HG03060 (cell line): Measurements from ENCODE around the gene NUDT19.
"Not testable (repeated sequence)": the region's sequence is repeated elsewhere in the genome, so short reads cannot be mapped to it uniquely, and the experiment has no call there.

ENCODE experiments used
- ATAC-seq: cut with Tn5 transposase; IDR thresholded peaks from one replicate; pipeline ENCODE4 v1.9.1; 2021; ENCODE audit warnings: low read depth, moderate number of reproducible peaks; ENCODE audit not compliant: unreplicated experiment

Gene NUDT19

GRCh38 chr19:32704006-32704405, 12.4 kb downstream of the NUDT19 start:
- not testable (repeated sequence) for ATAC-seq

DNA sequence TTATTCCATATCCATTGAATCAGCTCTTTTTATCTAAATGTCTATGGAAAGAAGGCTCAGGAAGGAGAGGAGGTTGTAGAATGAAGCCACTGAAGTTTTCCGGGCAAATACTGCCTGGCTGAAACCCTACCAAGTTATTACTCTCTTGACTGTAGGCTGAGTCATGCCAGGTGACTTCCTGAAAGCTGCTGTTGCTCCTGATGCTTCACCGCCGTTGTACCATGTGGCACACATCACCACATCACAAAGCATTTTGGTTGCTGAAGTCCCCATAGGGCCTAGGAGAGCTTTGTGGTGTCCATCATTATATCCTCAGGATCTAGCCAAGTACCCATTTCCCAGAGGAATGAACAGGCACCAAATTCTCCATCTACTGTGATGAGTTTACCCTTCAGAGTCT, 16.8 kb downstream of the NUDT19 start:
- ATAC-seq = no peak

DNA sequence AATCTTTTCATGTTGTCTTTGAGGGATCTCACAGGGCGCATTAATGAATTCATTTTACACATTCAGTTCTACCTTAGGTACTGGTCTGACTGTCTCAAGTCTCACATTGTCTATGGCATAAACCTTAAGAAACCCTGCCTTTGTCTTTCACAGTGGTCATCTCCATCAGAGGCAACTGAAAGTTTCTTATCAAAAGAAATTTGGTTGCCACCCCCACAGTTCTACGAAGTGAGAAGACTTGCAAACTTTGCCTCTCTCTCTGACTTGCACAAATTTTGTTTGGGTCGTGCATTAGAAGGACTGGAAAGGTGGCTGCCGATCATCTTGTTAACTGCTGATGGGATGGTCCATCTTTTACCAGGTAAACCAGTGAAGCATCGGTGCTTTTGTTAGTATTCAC, 17.4 kb downstream of the NUDT19 start:
- ATAC-seq = no peak

GRCh38 chr19:32711747-32712146, 20.1 kb downstream of the NUDT19 start:
- ATAC-seq = no peak

- ATAC-seq = not testable (repeated sequence)
Observed at GRCh38 chr19:32716203-32716602, 24.6 kb downstream of the NUDT19 start.

GRCh38 chr19:32717496-32717895, 25.9 kb downstream of the NUDT19 start:
- no peak for ATAC-seq

DNA sequence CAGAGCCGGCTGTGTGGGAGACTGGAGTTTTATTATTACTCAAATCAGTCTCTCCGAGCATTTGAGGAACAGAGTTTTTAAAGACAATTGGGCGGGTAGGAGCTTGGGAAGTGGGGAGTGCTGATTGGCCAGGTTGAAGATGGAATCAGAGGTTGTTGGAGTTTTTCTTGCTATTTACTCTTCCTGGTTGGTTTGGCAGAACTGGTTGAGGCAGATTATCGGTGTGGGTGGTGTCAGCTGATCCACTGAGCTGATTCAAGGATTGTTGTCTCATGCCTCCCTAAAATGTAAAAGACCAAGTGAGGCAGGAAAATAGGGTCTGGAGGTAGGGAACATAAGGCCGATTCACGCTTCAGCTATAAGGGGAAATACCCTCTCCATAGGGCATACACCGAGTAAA, 26.7 kb downstream of the NUDT19 start:
- ATAC-seq = no peak

DNA sequence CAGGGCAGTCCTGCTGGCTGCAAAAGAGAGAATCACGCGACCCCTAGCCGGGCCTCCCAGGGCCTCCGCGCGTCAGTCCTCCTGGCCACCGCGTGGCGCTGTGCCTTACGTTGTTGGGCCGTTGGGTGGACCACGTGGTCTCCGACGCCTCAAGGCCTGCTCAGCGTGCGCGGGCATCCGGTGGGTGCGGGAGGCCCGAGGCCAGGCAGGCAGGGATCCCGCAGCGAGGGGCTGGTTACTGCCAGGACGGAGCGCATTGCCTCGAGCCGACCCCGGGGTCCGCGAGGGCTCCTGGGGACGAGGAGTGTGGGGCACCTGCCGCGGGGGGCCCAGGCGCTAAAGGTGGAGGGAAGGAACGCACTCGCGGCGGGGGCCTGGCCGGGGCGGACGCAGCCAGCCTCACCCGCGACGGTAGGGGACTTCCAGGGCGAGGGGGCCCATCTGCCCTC, 28.0 kb downstream of the NUDT19 start, which contains the start of gene TDRD12:
Gene TDRD12 (plus strand): TSS at position 157 of the 449 bp plus-strand sequence. CDS start 306 bp downstream, outside the sequence.
- no peak for ATAC-seq

- no peak for ATAC-seq
Observed at GRCh38 chr19:32720216-32720935, 28.8 kb downstream of the NUDT19 start.

DNA sequence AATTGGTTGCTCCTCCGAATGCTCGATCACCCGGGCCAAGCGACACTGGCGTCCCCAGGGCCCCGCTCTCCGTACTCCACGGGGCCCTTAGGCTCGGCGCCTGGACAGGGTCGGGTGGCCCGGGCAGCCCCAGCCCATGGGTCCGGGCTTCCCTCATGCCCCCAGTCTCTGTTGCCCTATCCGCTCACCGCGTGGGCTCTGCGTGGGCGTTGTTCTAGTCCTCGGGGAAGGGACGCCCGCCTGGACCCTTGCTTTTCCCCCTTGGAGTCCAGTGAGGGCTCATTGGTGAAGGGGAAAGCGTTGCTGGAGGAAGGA, 29.3 kb downstream of the NUDT19 start:
- ATAC-seq = no peak

DNA sequence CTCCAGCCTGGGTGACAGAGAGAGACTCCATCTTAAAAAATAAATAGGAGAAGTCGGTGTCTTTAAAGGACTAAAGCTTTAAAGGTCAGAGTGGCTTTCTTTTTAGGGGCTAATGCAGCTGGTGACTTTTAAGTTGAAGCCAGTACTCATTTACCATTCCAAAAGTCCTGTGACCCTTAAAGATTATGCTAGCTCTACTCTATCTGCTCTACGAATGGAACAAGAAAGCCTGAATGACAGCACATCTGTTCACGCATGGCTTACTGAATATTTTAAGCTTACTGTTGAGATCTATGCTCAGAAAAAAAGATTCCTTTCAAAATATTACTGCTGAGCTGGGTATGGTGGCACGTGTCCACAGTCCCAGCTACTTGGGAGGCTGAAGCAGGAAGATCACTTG, 44.3 kb downstream of the NUDT19 start:
- no peak for ATAC-seq

DNA sequence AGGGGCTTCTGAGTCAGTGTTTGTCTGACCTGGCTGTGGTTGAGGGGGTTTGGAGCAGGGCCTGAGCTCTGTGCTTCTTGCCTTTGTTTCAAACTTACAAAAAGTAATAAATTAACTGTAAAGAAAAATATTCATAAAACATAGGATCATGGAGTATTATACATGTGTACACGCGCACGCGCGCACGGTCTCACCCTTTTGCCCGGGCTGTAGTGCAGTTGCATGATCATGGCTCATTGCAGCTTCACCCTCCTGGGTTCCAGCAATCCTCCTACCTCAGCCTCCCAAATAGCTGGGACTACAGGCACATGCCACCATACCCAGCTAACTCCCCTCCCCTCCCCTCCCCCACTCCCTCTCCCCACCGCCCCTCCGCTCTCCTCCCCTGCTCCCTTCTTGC, 51.4 kb downstream of the NUDT19 start:
- no peak for ATAC-seq

DNA sequence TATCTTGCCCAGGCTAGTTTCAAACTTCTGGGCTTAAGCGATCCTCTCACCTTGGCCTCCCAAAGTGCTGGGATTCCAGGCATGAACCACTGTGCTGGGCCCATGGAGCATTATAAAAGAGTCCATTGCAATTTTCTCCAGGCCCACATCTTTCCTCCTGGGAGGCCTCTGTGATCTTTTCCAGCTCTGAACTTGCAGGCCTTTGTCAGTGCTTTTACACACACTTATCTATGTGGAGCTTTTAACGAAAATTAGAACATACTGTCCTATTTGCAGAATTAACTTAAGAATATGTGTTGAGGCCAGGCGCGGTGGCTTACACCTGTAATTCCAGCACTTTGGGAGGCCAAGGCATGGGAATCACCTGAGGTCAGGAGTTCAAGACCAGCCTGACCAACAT, 51.8 kb downstream of the NUDT19 start:
- no peak for ATAC-seq

DNA sequence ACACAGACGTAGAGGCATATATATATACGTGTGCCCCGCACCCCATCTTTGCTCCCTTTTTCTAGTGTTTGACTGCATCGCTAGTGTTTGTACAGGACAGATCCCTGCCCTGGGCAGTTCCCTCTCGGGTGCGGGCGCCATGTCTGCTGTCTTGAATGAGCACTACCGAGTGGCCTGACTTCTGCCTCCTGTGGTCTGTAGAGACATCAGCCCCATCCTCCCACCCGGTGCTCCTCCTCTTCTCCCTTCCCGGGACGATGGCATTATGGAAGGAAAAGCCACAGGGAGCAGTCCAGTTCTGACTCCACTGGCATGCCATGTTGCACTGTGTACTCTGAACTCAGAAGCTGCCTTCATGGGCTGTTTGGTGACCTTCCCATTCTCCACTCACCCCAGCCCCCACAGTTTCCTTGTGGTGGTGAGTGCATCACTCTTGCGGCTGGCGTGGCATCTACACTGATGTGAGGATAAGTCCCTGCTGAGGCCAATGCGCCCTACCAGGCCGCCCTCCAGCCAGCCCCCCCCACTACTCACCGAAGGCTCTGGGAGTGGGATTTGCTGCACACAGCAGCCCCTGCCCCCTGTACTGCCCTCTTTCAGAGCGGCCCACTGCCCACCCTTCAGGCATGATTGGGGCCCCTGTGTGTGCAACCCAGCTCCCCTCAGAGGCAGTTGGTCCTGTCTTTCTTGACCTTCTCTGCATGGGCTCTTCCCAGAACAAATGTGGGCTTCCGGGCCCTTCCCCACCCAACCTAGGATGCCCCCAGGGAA, 53.1 kb downstream of the NUDT19 start:
- no peak for ATAC-seq

DNA sequence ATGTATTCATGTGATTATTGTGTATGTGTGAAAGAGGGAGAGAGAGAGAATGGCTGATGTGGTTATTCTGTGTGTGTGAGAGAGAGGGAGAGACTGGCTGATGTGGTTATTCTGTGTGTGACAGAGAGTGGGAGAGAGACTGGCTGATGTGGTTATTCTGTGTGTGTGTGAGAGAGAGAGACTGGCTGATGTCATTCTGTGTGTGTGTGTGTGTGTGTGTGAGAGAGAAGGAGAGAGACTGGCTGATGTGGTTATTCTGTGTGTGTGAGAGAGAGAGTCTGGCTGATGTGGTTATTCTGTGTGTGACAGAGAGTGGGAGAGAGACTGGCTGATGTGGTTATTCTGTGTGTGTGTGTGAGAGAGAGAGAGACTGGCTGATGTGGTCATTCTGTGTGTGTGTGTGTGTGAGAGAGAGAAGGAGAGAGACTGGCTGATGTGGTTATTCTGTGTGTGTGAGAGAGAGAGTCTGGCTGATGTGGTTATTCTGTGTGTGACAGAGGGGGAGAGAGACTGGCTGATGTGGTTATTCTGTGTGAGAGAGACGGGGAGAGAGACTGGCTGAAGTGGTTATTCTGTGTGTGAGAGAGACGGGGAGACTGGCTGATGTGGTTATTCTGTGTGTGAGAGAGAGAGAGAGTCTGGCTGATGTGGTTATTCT, 54.1 kb downstream of the NUDT19 start:
- ATAC-seq = not testable (repeated sequence)

GRCh38 chr19:32746631-32747196, 55.1 kb downstream of the NUDT19 start:
- ATAC-seq = not testable (repeated sequence)

- ATAC-seq = no peak
Observed at GRCh38 chr19:32748497-32748896, 56.9 kb downstream of the NUDT19 start.

GRCh38 chr19:32748948-32749347, 57.3 kb downstream of the NUDT19 start:
- ATAC-seq = no peak

DNA sequence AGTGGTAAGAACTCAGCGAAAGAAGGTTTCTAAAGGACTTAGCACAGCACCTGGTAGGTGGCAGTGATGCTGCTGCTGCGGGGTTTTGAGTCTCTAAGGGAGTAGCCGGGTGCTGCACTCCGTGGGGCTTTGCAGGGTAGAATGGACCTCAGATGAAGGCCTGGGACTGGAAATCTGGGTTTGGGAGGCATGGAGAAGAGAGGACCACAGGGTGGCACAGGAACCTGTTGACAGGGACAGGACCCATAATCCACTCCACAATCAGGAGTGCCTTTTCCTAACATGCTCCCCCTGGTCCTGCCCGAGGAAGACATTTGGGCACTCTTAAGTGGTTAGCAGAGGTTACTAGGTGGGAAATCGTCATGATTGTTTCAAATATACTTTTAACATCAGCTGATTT, 57.7 kb downstream of the NUDT19 start:
- ATAC-seq = no peak

DNA sequence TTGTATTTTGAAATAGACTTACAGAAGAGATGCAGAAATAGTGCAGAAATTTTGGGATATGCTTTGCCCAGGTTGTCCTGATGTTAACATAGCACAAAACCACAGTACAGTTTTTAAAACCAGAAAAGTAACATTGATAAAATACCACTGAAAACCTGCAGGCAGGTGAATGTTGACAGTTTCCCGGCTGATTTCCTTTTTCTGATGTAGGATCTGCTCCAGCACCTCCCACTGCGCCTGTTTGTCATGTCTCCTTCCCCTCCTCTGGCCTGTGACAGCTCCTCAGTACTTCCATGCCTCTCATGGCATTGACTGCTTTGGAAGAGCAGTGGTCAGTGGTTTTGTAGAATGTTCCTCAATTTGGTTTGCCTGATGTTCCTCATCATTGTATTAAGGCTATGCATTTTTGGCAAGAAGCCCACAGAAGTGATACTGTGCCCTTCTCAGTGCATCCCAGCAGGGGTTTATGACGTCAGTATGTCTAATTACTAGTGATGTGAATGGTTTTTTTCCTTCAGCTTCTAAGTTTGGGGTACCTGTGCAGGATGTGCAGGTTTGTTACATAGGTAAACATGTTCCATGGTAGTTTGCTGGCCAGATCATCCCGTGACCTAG, 58.9 kb downstream of the NUDT19 start:
- ATAC-seq = no peak

GRCh38 chr19:32751066-32751465, 59.4 kb downstream of the NUDT19 start:
- ATAC-seq = no peak
